WI38 (cell line): ENCODE results near the gene CACNA1D.

Experiments used
- H3K4me3 ChIP-seq: 2 replicates; pipeline ENCODE4 v1.5.1; 2011; ENCODE audit warnings: low read depth, mild to moderate bottlenecking, control low read depth, low read length
- TF ChIP-seq, protein P1 (sequence below): IDR thresholded peaks from 2 replicates; pipeline ENCODE4 v1.5.1; 2012; ENCODE audit warnings: low read depth, mild to moderate bottlenecking, control low read depth, low read length

CACNA1D gene

DNA sequence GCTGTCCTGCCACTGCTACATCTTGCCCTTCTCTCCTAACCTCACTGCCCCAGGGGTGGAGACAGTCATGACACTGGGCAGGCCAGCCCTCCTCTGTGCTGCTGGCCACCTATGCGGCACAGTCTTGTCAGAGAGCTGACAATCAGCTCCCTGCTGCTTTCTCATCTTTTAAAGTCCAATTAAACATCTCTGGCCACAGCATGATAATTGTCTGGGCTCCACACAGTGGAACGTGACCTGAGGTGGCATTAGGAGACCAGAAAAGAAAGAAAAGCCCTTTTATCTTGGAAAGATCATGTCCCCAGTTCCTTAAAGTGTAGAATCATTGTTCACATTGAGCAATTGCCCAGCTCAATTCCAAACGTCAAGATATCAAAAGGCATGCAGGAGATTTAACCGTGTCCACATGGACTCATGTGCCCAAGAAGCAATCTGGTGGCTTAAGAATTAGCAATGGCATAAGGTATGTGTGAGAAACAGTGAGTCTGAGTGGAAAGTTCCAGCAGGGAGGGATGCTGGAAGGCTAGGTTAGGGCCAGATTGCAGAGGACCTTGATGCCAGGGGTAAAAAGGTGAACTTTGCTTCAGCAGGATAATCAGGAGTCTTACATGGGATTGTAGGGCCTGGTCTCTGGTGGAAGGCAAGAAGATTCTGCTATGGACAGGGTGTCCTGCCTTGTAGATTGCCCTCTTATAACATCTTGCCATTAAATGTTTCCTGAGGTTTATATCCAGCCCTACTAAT, 15.3 kb upstream of the CACNA1D start:
- H3K4me3 ChIP-seq = no peak overlapping the region
- TF ChIP-seq, protein P1, sequence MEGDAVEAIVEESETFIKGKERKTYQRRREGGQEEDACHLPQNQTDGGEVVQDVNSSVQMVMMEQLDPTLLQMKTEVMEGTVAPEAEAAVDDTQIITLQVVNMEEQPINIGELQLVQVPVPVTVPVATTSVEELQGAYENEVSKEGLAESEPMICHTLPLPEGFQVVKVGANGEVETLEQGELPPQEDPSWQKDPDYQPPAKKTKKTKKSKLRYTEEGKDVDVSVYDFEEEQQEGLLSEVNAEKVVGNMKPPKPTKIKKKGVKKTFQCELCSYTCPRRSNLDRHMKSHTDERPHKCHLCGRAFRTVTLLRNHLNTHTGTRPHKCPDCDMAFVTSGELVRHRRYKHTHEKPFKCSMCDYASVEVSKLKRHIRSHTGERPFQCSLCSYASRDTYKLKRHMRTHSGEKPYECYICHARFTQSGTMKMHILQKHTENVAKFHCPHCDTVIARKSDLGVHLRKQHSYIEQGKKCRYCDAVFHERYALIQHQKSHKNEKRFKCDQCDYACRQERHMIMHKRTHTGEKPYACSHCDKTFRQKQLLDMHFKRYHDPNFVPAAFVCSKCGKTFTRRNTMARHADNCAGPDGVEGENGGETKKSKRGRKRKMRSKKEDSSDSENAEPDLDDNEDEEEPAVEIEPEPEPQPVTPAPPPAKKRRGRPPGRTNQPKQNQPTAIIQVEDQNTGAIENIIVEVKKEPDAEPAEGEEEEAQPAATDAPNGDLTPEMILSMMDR = no peak

DNA sequence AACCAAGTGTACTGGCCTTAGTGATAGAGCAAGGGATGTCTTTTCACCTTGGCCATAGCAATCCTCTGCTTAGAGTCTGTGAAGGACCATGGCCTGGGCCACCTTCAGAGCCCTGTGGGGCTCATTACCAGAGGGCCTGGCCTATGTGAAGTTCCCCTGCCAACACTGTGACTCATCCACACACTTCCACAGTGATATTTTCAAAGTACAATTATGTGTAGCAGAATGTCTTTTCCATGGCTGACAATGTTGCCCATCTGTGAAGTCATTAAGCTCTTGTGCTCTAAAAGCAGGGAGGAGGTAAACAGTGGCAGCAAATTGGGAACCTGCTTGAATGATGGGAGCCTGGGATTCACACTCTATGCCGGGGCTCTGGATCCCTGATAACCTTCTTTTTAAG, 12.2 kb upstream of the CACNA1D start:
- no peak overlapping the region for H3K4me3 ChIP-seq
- TF ChIP-seq, protein P1 = no peak

DNA sequence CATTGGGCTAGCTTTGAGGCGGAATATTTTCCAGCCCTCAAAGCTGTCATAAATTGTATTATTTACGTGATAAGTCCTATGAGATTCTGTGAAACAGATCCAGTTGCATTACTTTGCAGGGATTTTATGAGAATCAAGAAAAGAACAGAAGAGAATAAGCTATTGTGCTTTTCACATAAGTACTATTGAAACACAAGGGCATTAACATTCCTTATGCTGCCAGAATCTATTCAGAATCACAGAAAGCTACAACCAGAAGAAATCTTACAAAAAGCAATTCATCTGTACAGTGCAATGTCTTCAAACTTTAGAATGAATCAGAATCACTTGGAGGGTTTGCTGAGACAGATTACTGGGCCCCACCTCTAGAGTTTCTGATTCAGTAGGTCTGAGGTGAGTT, 10.6 kb upstream of the CACNA1D start:
- no peak overlapping the region for H3K4me3 ChIP-seq

DNA sequence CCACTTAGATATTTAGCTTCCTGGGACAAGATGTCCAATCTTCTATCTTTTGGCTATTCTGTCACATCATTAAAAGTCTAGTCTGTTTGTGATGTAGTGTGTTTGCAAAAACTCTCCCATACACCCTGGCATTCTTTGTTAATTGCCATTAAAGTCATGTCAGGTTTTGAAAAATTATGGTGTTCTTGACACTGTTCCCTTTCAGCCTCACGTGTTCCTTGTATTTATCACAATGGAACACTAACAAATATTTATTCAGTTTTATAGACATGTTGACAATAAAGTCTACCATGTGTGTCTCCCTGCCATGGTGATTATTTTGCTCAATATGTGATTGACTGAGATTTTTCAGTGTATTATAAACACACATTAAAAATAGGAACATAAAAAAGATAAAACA, 9.4 kb upstream of the CACNA1D start:
- no peak overlapping the region for H3K4me3 ChIP-seq
- TF ChIP-seq, protein P1 = no peak

More for the DNA sequence above, 10.6 kb upstream of the CACNA1D start:
- TF ChIP-seq, protein P1 = no peak

GRCh38 chr3:53485675-53486403, 8.6 kb upstream of the CACNA1D start:
- H3K4me3 ChIP-seq = no peak overlapping the region
- TF ChIP-seq, protein P1 = no peak

GRCh38 chr3:53486961-53487654, 7.3 kb upstream of the CACNA1D start:
- no peak overlapping the region for H3K4me3 ChIP-seq
- TF ChIP-seq, protein P1 = no peak
